Central memory CD8-positive, alpha-beta T cell (primary cell): ENCODE results near the gene CTU2.

Experiments
- ATAC-seq: fragments of 150-1000 bp; cut with Tn5 transposase; replicated peaks from 2 replicates; pipeline ENCODE4 v1.10.0; 2022; ENCODE audit warnings: mild to moderate bottlenecking, moderate FRiP score, moderate number of reproducible peaks; ENCODE audit not compliant: poor library complexity, severe bottlenecking; ENCODE audit errors: extremely low read depth
- DNase-seq, 2 donors: peaks; one replicate each; pipeline ENCODE4 v3.0.0; 2021; ENCODE audit warnings: low spot score in 2 of 2
- H3K27ac Mint-ChIP-seq: one replicate; pipeline ENCODE4 v1.8.0; 2022; ENCODE audit warnings: low read depth, mild to moderate bottlenecking, moderate library complexity, mixed read lengths
- H3K27me3 Mint-ChIP-seq: one replicate; pipeline ENCODE4 v1.8.0; 2022; ENCODE audit warnings: mixed read lengths
- H3K36me3 Mint-ChIP-seq: one replicate; pipeline ENCODE4 v1.8.0; 2022; ENCODE audit warnings: mild to moderate bottlenecking, moderate library complexity, mixed read lengths; ENCODE audit not compliant: insufficient read depth
- H3K4me1 Mint-ChIP-seq: one replicate; pipeline ENCODE4 v1.8.0; 2022; ENCODE audit warnings: mixed read lengths
- H3K4me3 Mint-ChIP-seq: one replicate; pipeline ENCODE4 v1.8.0; 2022; ENCODE audit warnings: mild to moderate bottlenecking, moderate library complexity, mixed read lengths
- H3K9me3 Mint-ChIP-seq: one replicate; pipeline ENCODE4 v1.8.0; 2022; ENCODE audit warnings: mixed read lengths

Gene CTU2

GRCh38 chr16:88763502-88764053 is 57.3 kb downstream of the CTU2 start:
- DNase-seq, result no peak
- Mint-ChIP-seq H3K27me3 (no peaks in the 10 kb centered on the region), H3K9me3 (no peaks in the 10 kb centered on the region), H3K36me3 (peaks cover 13% of the 10 kb centered on the region), H3K27ac (no peak overlapping the region), H3K4me3 (no peak overlapping the region), H3K4me1 (peaks cover 44% of the 10 kb centered on the region)
- ATAC-seq, result no peak

DNA sequence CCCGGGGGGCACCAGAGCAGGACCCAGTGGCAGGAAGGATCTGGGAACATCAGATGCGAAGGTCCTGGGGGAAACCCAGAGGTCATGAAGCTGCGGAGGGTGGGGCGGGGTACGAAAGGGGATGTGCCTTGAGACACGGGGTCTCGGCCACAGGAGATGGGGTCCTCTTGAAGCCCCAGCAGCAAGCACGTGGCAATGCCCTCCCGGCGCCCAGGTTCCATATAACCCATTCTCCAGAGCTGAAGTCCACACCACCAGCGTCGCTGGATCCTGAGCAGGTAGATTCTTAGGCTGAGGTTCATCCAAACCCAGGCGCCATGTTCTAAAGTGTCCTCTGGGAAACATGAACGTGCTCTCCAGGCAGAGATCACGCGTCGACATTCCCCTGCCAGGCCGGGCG is 57.8 kb downstream of the CTU2 start:
- Mint-ChIP-seq H3K27ac (no peak overlapping the region), H3K27me3 (no peaks in the 10 kb centered on the region), H3K36me3 (peaks cover 13% of the 10 kb centered on the region), H3K4me1 (peaks cover 39% of the 10 kb centered on the region), H3K4me3 (no peak overlapping the region), H3K9me3 (no peaks in the 10 kb centered on the region)
- ATAC-seq (no peak), DNase-seq (no peak)

- ATAC-seq (no peak), DNase-seq (no peak)
- Mint-ChIP-seq H3K27ac (no peak overlapping the region), H3K9me3 (no peaks in the 10 kb centered on the region), H3K27me3 (no peaks in the 10 kb centered on the region), H3K4me1 (peaks cover 37% of the 10 kb centered on the region), H3K4me3 (no peak overlapping the region), H3K36me3 (peaks cover 13% of the 10 kb centered on the region)
These were observed 58.6 kb downstream of the CTU2 start for GRCh38 chr16:88764913-88765349.
